GM23338 (cell line): ENCODE measurements around the gene BCL11B. TPM values are rescaled to one million over a fixed set of nuclear protein-coding genes. Genes with fewer than 3 reads are reported as not detected.

Source experiments
- ATAC-seq: fragments of 200-7000 bp; cut with Tn5 transposase; 3 replicates; pipeline ENCODE4 v1.9.1; 2020
- DNase-seq: peaks from one replicate; pipeline ENCODE4 v3.0.0-alpha.2; 2015; ENCODE audit warnings: low spot score
- H2AFZ ChIP-seq: fragments of 200-600 bp; sonication (generic); 2 replicates; pipeline ENCODE4 v1.8.0; 2016; ENCODE audit warnings: antibody characterized with exemption, mild to moderate bottlenecking, moderate library complexity
- H3F3A ChIP-seq: fragments of 200-600 bp; sonication (generic); replicated peaks from 2 replicates; pipeline ENCODE4 v1.8.0; 2017; ENCODE audit warnings: antibody characterized with exemption, mixed run types, low read depth
- H3K27ac ChIP-seq: fragments of 200-600 bp; sonication (generic); 2 replicates; pipeline ENCODE4 v1.6.1; 2016; ENCODE audit warnings: low read depth
- H3K27me3 ChIP-seq: fragments of 200-600 bp; sonication (generic); 2 replicates; pipeline ENCODE4 v1.8.0; 2016; ENCODE audit warnings: mild to moderate bottlenecking, mixed run types, moderate library complexity; ENCODE audit not compliant: insufficient read depth
- H3K36me3 ChIP-seq: fragments of 200-600 bp; sonication (generic); 2 replicates; pipeline ENCODE4 v1.8.0; 2016; ENCODE audit warnings: mild to moderate bottlenecking; ENCODE audit not compliant: insufficient read depth
- H3K4me1 ChIP-seq: fragments of 200-600 bp; sonication (generic); 2 replicates; pipeline ENCODE4 v1.8.0; 2016; ENCODE audit warnings: mild to moderate bottlenecking, moderate library complexity; ENCODE audit not compliant: insufficient read depth
- H3K4me2 ChIP-seq: fragments of 200-600 bp; sonication (generic); 2 replicates; pipeline ENCODE4 v1.7.1; 2017; ENCODE audit warnings: mixed run types
- H3K4me3 ChIP-seq: fragments of 200-600 bp; sonication (generic); 2 replicates; pipeline ENCODE4 v1.6.1; 2016; ENCODE audit warnings: mixed run types
- H3K79me2 ChIP-seq: fragments of 200-600 bp; sonication (generic); replicated peaks from 2 replicates; pipeline ENCODE4 v1.8.0; 2017; ENCODE audit warnings: mild to moderate bottlenecking; ENCODE audit not compliant: insufficient read depth
- H3K9me2 ChIP-seq: fragments of 200-600 bp; sonication (generic); 2 replicates; pipeline ENCODE4 v1.8.0; 2017; ENCODE audit not compliant: insufficient read depth
- H4K20me1 ChIP-seq: fragments of 200-600 bp; sonication (generic); replicated peaks from 2 replicates; pipeline ENCODE4 v1.8.0; 2017; ENCODE audit warnings: mild to moderate bottlenecking; ENCODE audit not compliant: insufficient read depth
- H3K27ac Mint-ChIP-seq: 2 replicates; pipeline ENCODE4 v1.8.0; 2020; ENCODE audit warnings: inconsistent platforms, mild to moderate bottlenecking, moderate library complexity, mixed read lengths
- H3K27me3 Mint-ChIP-seq: 3 replicates; pipeline ENCODE4 v1.8.0; 2022; ENCODE audit warnings: low read depth, mild to moderate bottlenecking, moderate library complexity, mixed read lengths, inconsistent platforms; ENCODE audit not compliant: insufficient read depth, poor library complexity
- H3K36me3 Mint-ChIP-seq: 3 replicates; pipeline ENCODE4 v1.8.0; 2021; ENCODE audit warnings: low read depth, mild to moderate bottlenecking, inconsistent platforms, moderate library complexity, mixed read lengths
- H3K4me1 Mint-ChIP-seq: 3 replicates; pipeline ENCODE4 v1.8.0; 2020; ENCODE audit warnings: mild to moderate bottlenecking, inconsistent platforms, mixed read lengths
- H3K4me3 Mint-ChIP-seq: 3 replicates; pipeline ENCODE4 v1.8.0; 2021; ENCODE audit warnings: moderate library complexity, mild to moderate bottlenecking, inconsistent platforms, mixed read lengths
- H3K9me3 Mint-ChIP-seq: 3 replicates; pipeline ENCODE4 v1.8.0; 2020; ENCODE audit warnings: moderate library complexity, mild to moderate bottlenecking, inconsistent platforms, mixed read lengths
- STAT1 ChIP-seq: IDR thresholded peaks from one replicate; pipeline ENCODE4 v1.6.1; 2016; ENCODE audit warnings: antibody characterized with exemption; ENCODE audit not compliant: unreplicated experiment
- ZNF114 ChIP-seq: fragments of 250-450 bp; sonication (Bioruptor Pico); IDR thresholded peaks from 2 replicates; pipeline ENCODE4 v1.5.0; 2020; ENCODE audit warnings: mild to moderate bottlenecking, moderate library complexity
- ZNF331 ChIP-seq: fragments of 250-450 bp; sonication (Bioruptor Pico); IDR thresholded peaks from 2 replicates; pipeline ENCODE4 v1.5.0; 2020; ENCODE audit warnings: low read depth, mild to moderate bottlenecking, moderate library complexity
- polyA plus RNA-seq: library from polyadenylated mRNA; unstranded; fragments of >200 nt; fragmentation: Nextera tagmentation; extraction: Ambion mirVana; gene quantifications from 2 replicates; pipeline ENCODE4 v1.2.1, GENCODE V29; 2016
- total RNA-seq: library from RNA; depleted of rRNA; stranded (reverse); fragments of >200 nt; shearing (Covaris generic); gene quantifications from 2 replicates; pipeline ENCODE4 v1.2.3, GENCODE V29; 2014
- TF ChIP-seq, protein P1 (sequence below): fragments of 250-450 bp; sonication (Bioruptor Pico); IDR thresholded peaks from 2 replicates; pipeline ENCODE4 v1.5.0; 2020; ENCODE audit warnings: mild to moderate bottlenecking, moderate library complexity
- TF ChIP-seq, protein P2 (sequence below), 2 experiments: fragments of 200-600 bp in 1 of 2; sonication (generic) in 1 of 2; conservative IDR thresholded peaks; 2 replicates each; pipeline versions ENCODE4 v1.5.1 to v1.6.1; 2016 to 2017; ENCODE audit warnings: antibody characterized with exemption in 2 of 2, low read depth in 2 of 2, mild to moderate bottlenecking in 2 of 2, moderate library complexity in 1 of 2
- TF ChIP-seq, protein P3 (sequence below): IDR thresholded peaks from one replicate; pipeline ENCODE4 v1.6.1; 2018; ENCODE audit warnings: antibody characterized with exemption; ENCODE audit not compliant: unreplicated experiment

The BCL11B gene
- total and polyA plus RNA-seq, 2 experiments from 2014 or later: 2.4 to 6.7 TPM

GRCh38 chr14:99247772-99248171 is 24.2 kb downstream of the BCL11B start:
- H3K36me3 ChIP-seq: no peaks in the 10 kb centered on the region
- DNase-seq (no peak), ATAC-seq (no peak)
- H3K27ac Mint-ChIP-seq: no peak overlapping the region
- peak overlapping the region; percentile 81 for H3K4me3 Mint-ChIP-seq
- H3K79me2 ChIP-seq: peaks cover 74% of the 10 kb centered on the region
- TF ChIP-seq ZNF114 (CRISPR knock-in tag) (no peak), ZNF331 (CRISPR knock-in tag) (no peak), STAT1 (no peak)
- TF ChIP-seq, protein P1, sequence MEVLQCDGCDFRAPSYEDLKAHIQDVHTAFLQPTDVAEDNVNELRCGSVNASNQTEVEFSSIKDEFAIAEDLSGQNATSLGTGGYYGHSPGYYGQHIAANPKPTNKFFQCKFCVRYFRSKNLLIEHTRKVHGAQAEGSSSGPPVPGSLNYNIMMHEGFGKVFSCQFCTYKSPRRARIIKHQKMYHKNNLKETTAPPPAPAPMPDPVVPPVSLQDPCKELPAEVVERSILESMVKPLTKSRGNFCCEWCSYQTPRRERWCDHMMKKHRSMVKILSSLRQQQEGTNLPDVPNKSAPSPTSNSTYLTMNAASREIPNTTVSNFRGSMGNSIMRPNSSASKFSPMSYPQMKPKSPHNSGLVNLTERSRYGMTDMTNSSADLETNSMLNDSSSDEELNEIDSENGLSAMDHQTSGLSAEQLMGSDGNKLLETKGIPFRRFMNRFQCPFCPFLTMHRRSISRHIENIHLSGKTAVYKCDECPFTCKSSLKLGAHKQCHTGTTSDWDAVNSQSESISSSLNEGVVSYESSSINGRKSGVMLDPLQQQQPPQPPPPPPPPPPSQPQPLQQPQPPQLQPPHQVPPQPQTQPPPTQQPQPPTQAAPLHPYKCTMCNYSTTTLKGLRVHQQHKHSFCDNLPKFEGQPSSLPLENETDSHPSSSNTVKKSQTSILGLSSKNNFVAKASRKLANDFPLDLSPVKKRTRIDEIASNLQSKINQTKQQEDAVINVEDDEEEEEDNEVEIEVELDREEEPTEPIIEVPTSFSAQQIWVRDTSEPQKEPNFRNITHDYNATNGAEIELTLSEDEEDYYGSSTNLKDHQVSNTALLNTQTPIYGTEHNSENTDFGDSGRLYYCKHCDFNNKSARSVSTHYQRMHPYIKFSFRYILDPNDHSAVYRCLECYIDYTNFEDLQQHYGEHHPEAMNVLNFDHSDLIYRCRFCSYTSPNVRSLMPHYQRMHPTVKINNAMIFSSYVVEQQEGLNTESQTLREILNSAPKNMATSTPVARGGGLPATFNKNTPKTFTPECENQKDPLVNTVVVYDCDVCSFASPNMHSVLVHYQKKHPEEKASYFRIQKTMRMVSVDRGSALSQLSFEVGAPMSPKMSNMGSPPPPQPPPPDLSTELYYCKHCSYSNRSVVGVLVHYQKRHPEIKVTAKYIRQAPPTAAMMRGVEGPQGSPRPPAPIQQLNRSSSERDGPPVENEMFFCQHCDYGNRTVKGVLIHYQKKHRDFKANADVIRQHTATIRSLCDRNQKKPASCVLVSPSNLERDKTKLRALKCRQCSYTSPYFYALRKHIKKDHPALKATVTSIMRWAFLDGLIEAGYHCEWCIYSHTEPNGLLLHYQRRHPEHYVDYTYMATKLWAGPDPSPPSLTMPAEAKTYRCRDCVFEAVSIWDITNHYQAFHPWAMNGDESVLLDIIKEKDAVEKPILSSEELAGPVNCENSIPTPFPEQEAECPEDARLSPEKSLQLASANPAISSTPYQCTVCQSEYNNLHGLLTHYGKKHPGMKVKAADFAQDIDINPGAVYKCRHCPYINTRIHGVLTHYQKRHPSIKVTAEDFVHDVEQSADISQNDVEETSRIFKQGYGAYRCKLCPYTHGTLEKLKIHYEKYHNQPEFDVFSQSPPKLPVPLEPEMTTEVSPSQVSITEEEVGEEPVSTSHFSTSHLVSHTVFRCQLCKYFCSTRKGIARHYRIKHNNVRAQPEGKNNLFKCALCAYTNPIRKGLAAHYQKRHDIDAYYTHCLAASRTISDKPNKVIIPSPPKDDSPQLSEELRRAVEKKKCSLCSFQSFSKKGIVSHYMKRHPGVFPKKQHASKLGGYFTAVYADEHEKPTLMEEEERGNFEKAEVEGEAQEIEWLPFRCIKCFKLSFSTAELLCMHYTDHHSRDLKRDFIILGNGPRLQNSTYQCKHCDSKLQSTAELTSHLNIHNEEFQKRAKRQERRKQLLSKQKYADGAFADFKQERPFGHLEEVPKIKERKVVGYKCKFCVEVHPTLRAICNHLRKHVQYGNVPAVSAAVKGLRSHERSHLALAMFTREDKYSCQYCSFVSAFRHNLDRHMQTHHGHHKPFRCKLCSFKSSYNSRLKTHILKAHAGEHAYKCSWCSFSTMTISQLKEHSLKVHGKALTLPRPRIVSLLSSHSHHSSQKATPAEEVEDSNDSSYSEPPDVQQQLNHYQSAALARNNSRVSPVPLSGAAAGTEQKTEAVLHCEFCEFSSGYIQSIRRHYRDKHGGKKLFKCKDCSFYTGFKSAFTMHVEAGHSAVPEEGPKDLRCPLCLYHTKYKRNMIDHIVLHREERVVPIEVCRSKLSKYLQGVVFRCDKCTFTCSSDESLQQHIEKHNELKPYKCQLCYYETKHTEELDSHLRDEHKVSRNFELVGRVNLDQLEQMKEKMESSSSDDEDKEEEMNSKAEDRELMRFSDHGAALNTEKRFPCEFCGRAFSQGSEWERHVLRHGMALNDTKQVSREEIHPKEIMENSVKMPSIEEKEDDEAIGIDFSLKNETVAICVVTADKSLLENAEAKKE (CRISPR knock-in tag): no peak
- TF ChIP-seq, protein P2, sequence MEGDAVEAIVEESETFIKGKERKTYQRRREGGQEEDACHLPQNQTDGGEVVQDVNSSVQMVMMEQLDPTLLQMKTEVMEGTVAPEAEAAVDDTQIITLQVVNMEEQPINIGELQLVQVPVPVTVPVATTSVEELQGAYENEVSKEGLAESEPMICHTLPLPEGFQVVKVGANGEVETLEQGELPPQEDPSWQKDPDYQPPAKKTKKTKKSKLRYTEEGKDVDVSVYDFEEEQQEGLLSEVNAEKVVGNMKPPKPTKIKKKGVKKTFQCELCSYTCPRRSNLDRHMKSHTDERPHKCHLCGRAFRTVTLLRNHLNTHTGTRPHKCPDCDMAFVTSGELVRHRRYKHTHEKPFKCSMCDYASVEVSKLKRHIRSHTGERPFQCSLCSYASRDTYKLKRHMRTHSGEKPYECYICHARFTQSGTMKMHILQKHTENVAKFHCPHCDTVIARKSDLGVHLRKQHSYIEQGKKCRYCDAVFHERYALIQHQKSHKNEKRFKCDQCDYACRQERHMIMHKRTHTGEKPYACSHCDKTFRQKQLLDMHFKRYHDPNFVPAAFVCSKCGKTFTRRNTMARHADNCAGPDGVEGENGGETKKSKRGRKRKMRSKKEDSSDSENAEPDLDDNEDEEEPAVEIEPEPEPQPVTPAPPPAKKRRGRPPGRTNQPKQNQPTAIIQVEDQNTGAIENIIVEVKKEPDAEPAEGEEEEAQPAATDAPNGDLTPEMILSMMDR (conservative IDR thresholded peaks at IDR 0.05; ENCODE audit: low read depth in 2 of 2): no peak
- TF ChIP-seq, protein P3, sequence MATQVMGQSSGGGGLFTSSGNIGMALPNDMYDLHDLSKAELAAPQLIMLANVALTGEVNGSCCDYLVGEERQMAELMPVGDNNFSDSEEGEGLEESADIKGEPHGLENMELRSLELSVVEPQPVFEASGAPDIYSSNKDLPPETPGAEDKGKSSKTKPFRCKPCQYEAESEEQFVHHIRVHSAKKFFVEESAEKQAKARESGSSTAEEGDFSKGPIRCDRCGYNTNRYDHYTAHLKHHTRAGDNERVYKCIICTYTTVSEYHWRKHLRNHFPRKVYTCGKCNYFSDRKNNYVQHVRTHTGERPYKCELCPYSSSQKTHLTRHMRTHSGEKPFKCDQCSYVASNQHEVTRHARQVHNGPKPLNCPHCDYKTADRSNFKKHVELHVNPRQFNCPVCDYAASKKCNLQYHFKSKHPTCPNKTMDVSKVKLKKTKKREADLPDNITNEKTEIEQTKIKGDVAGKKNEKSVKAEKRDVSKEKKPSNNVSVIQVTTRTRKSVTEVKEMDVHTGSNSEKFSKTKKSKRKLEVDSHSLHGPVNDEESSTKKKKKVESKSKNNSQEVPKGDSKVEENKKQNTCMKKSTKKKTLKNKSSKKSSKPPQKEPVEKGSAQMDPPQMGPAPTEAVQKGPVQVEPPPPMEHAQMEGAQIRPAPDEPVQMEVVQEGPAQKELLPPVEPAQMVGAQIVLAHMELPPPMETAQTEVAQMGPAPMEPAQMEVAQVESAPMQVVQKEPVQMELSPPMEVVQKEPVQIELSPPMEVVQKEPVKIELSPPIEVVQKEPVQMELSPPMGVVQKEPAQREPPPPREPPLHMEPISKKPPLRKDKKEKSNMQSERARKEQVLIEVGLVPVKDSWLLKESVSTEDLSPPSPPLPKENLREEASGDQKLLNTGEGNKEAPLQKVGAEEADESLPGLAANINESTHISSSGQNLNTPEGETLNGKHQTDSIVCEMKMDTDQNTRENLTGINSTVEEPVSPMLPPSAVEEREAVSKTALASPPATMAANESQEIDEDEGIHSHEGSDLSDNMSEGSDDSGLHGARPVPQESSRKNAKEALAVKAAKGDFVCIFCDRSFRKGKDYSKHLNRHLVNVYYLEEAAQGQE: no peak
- H4K20me1 ChIP-seq: peaks cover 4% of the 10 kb centered on the region
- H2AFZ ChIP-seq: no peak overlapping the region
- peaks cover 13% of the 10 kb centered on the region for H3F3A ChIP-seq
- peak overlapping the region; percentile 9; the same call in 1 of the 2 replicates for H3K27ac ChIP-seq
- peak overlapping the region; percentile 81 for H3K4me2 ChIP-seq
- peaks cover 3% of the 10 kb centered on the region; the same call in 2 of the 3 replicates for H3K36me3 Mint-ChIP-seq
- H3K4me1 ChIP-seq: peaks cover 48% of the 10 kb centered on the region
- peak overlapping the region; percentile 77 for H3K4me3 ChIP-seq
- no peaks in the 10 kb centered on the region for H3K9me2 ChIP-seq
- H3K4me1 Mint-ChIP-seq: peaks cover 63% of the 10 kb centered on the region
- peaks cover 19% of the 10 kb centered on the region for H3K27me3 Mint-ChIP-seq
- no peaks in the 10 kb centered on the region; the same call in 2 of the 3 replicates for H3K9me3 Mint-ChIP-seq
- H3K27me3 ChIP-seq: no peaks in the 10 kb centered on the region
